ENCODE measurements around the gene VCL.

GRCh38 chr10:74078037-74078436 lies 80.1 kb downstream of the VCL start:
- TF ChIP-seq CTCF (IDR thresholded peaks at IDR 0.05) (no peak), POLR2A (IDR thresholded peaks at IDR 0.05) (no peak), EP300 (IDR thresholded peaks at IDR 0.05) (no peak), POLR2AphosphoS5 (IDR thresholded peaks at IDR 0.05) (no peak)

Measured in upper lobe of left lung (tissue), 4 donors.